Spleen (tissue), 7 donors: ENCODE measurements around the gene CPO.

ENCODE experiments used
- POLR2A ChIP-seq, 3 donors: fragments of 450-650 bp; IDR thresholded peaks; one replicate each; pipeline ENCODE4 v1.5.1; 2017; ENCODE audit warnings: antibody characterized with exemption in 3 of 3, mild to moderate bottlenecking in 1 of 3
- TF ChIP-seq, protein P1 (sequence below), 11 experiments: fragments of 200-600 bp in 7 of 11; fragments of 450-650 bp in 4 of 11; sonication (generic) in 4 of 11; IDR thresholded peaks in 8 of 11; conservative IDR thresholded peaks in 3 of 11; 1 replicate in 7 of 11; 2 replicates in 4 of 11; pipeline versions ENCODE4 v1.4.0 to v1.8.0; 2016 to 2021; ENCODE audit warnings: antibody characterized with exemption in 11 of 11, inconsistent platforms in 4 of 11, mild to moderate bottlenecking in 1 of 11
- donor health status: DM: no; HTN: no; CAD: no; lungs with moderate emphysema.
- donor health status: DM: no; HTN: no; CAD: no.
- donor health status: DM: no; HTN: no; CAD: no.

DNA sequence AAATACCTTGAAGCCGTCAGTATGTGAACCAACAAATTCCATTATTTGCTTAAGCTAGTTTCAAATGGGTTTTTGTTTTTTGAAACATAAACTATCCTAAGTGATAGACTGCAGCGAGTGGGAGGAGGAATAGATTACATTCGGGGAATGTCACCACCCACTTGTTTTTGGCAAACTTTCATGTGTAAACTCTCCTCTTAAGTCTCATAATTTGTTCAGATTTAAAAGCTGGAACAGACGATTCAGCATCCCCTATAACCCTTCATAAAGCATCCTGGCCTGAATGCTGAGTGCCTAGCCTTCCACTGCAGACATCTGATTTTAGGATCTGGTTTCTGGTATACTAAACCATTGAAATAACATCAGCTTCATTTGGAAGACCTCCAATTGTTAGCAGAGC is 51.0 kb downstream of the CPO start:
- TF ChIP-seq, protein P1, sequence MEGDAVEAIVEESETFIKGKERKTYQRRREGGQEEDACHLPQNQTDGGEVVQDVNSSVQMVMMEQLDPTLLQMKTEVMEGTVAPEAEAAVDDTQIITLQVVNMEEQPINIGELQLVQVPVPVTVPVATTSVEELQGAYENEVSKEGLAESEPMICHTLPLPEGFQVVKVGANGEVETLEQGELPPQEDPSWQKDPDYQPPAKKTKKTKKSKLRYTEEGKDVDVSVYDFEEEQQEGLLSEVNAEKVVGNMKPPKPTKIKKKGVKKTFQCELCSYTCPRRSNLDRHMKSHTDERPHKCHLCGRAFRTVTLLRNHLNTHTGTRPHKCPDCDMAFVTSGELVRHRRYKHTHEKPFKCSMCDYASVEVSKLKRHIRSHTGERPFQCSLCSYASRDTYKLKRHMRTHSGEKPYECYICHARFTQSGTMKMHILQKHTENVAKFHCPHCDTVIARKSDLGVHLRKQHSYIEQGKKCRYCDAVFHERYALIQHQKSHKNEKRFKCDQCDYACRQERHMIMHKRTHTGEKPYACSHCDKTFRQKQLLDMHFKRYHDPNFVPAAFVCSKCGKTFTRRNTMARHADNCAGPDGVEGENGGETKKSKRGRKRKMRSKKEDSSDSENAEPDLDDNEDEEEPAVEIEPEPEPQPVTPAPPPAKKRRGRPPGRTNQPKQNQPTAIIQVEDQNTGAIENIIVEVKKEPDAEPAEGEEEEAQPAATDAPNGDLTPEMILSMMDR (IDR thresholded peaks at IDR 0.05 in 8 of 11, conservative IDR thresholded peaks at IDR 0.05 in 3 of 11) = no peak
- no peak for TF ChIP-seq POLR2A (IDR thresholded peaks at IDR 0.05)
